GM12878 (cell line): ENCODE measurements around the gene POU2F3. TPM values are rescaled to one million over a fixed set of nuclear protein-coding genes. Genes with fewer than 3 reads are reported as not detected.

Experiments
- BMI1 ChIP-seq: fragments of 450-650 bp; IDR thresholded peaks from 2 replicates; pipeline ENCODE4 v1.6.1; 2016; ENCODE audit warnings: mild to moderate bottlenecking, moderate library complexity, borderline replicate concordance
- EP300 ChIP-seq, 2 experiments: fragments of 150-350 bp in 1 of 2; IDR thresholded peaks; 2 replicates each; pipeline ENCODE4 v1.6.1; 2011 to 2012; ENCODE audit warnings: low read depth in 2 of 2, low read length in 2 of 2, borderline replicate concordance in 1 of 2, improper control_type of control experiment in 1 of 2, inconsistent platforms in 1 of 2; ENCODE audit not compliant: control insufficient read depth in 1 of 2
- ETV6 ChIP-seq, 2 experiments: fragments of 450-650 bp in 1 of 2; IDR thresholded peaks in 1 of 2; conservative IDR thresholded peaks in 1 of 2; 2 replicates each; pipeline ENCODE4 v1.6.1; 2014; ENCODE audit warnings: antibody characterized with exemption in 1 of 2, borderline replicate concordance in 1 of 2, low read depth in 1 of 2, mild to moderate bottlenecking in 1 of 2, moderate library complexity in 1 of 2
- FOXM1 ChIP-seq: IDR thresholded peaks from 2 replicates; pipeline ENCODE4 v1.6.1; 2012; ENCODE audit warnings: low read depth, mild to moderate bottlenecking, inconsistent platforms, low read length, moderate library complexity
- LARP7 ChIP-seq: fragments of 450-650 bp; IDR thresholded peaks from 2 replicates; pipeline ENCODE4 v1.6.1; 2017; ENCODE audit warnings: mild to moderate bottlenecking
- PML ChIP-seq: IDR thresholded peaks from 2 replicates; pipeline ENCODE4 v1.6.1; 2012; ENCODE audit warnings: low read length, inconsistent platforms
- RAD51 ChIP-seq: fragments of 450-650 bp; IDR thresholded peaks from 2 replicates; pipeline ENCODE4 v1.6.1; 2016; ENCODE audit warnings: moderate library complexity, mild to moderate bottlenecking, inconsistent platforms
- SUZ12 ChIP-seq: fragments of 200-600 bp; sonication (generic); IDR thresholded peaks from one replicate; pipeline ENCODE4 v1.6.1; 2018; ENCODE audit warnings: antibody characterized with exemption, mild to moderate bottlenecking; ENCODE audit not compliant: unreplicated experiment
- TBL1XR1 ChIP-seq: IDR thresholded peaks from 2 replicates; pipeline ENCODE4 v1.6.1; 2012; ENCODE audit warnings: low read depth, low read length, improper control_type of control experiment
- polyA plus RNA-seq, 11 experiments: library from polyadenylated mRNA; depleted of rRNA in 4 of 11; unstranded in 6 of 11; stranded (reverse) in 5 of 11; fragments of >200 nt; fragmentation: Nextera tagmentation in 4 of 11; fragmentation: Illumina TruSeq in 1 of 11; extraction: Ambion mirVana in 4 of 11; extraction: Trizol in 1 of 11; gene quantifications; 1 replicate in 1 of 11; 2 replicates in 10 of 11; pipeline versions ENCODE4 v1.2.1 to v1.2.3, GENCODE V29; 2011 to 2016; ENCODE audit warnings: inconsistent platforms in 2 of 11, missing spikeins in 2 of 11, low read depth in 1 of 11
- total RNA-seq, 4 experiments: library from RNA; depleted of rRNA in 3 of 4; stranded (reverse); fragments of >200 nt in 3 of 4; fragmentation: Illumina TruSeq in 1 of 4; extraction: Trizol in 1 of 4; gene quantifications; 2 replicates each; pipeline versions ENCODE4 v1.2.1 to v1.2.3, GENCODE V29; 2013 to 2021
- TF ChIP-seq, protein P1 (sequence below): IDR thresholded peaks from 2 replicates; pipeline ENCODE4 v1.6.1; 2011; ENCODE audit warnings: mild to moderate bottlenecking, low read depth, low read length, moderate library complexity; ENCODE audit not compliant: insufficient replicate concordance
- TF ChIP-seq, protein P2 (sequence below): fragments of 150-350 bp; IDR thresholded peaks from 2 replicates; pipeline ENCODE4 v1.6.1; 2016; ENCODE audit warnings: low read depth, low read length
- TF ChIP-seq, protein P3 (sequence below): fragments of 450-650 bp; formaldehyde crosslinking; IDR thresholded peaks from 2 replicates; pipeline ENCODE4 v1.4.0; 2020; ENCODE audit warnings: mild to moderate bottlenecking, moderate library complexity
- TF ChIP-seq, protein P4 (sequence below): IDR thresholded peaks from 2 replicates; pipeline ENCODE4 v1.6.1; 2012; ENCODE audit warnings: low read length, inconsistent platforms

POU2F3 gene
- total and polyA plus RNA-seq, 10 of the 15 experiments (the other 5 are each of a cell fraction or from before 2014, with no cell fraction given) = 0.09 to 4.4 (median 0.33) TPM

DNA sequence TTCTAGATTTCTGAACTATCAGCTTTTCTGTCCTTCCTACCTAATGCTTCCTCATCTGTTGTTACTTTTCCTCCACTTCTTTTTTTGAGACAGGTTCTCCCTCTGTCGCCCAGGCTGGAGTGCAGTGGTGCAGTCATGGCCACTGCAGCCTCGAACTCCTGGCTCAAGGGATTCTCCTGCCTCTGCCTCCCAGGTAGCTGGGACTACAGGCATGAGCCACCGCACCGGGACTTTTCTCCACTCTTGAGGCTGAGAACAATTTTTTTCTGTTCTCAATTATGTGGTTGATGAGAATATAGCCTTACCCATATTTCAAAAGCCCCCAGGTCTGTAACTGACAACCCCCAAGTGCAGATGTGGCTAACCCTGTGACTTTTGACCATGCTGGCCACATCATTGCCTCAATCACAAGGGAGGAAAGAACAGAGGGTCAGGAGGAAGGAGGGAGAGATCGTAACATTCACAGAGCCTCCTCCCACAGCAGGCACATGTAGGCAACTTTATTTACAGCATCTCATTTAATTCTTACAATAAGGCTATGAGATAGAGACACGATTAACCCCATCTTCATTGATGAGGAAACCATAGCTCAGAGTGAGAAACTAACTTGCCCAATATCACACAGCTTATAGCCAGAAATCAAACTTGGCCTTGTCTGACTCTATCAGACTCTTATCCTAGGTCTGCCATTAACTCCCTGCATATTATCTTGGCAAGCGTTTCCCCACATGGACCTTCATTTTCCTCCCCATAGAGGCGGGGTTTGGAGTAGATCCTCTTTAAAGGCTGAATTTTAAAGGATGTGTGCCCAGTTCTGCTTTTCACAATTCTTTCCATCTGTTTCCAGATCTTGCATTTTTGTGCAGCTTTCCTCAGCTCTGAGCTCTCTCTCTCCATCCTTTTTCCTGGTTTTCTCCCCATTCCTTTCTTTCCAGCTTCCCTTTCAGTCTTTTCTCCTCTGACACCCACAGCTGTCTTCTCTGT, 9.6 kb downstream of the POU2F3 start (continued):
- TF ChIP-seq, protein P1, sequence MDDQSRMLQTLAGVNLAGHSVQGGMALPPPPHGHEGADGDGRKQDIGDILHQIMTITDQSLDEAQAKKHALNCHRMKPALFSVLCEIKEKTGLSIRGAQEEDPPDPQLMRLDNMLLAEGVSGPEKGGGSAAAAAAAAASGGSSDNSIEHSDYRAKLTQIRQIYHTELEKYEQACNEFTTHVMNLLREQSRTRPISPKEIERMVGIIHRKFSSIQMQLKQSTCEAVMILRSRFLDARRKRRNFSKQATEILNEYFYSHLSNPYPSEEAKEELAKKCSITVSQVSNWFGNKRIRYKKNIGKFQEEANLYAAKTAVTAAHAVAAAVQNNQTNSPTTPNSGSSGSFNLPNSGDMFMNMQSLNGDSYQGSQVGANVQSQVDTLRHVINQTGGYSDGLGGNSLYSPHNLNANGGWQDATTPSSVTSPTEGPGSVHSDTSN = no peak
- TF ChIP-seq TBL1XR1 (no peak), PML (no peak), LARP7 (no peak), BMI1 (no peak; the same call in 1 of the 2 replicates), RAD51 (no peak), SUZ12 (no peak), FOXM1 (no peak), EP300 (IDR thresholded peaks at IDR 0.05; ENCODE audit: borderline replicate concordance in 1 of 2, control insufficient read depth in 1 of 2, low read depth in 2 of 2, low read length in 2 of 2) (peak; percentile 77 to 79), ETV6 (conservative IDR thresholded peaks at IDR 0.05 in 1 of 2, IDR thresholded peaks at IDR 0.05 in 1 of 2; ENCODE audit: borderline replicate concordance in 1 of 2, low read depth in 1 of 2) (0 out of 4 replicates have a peak, but pooled peaks of 1 of the 2 experiments have one; percentile 34)
- TF ChIP-seq, protein P2, sequence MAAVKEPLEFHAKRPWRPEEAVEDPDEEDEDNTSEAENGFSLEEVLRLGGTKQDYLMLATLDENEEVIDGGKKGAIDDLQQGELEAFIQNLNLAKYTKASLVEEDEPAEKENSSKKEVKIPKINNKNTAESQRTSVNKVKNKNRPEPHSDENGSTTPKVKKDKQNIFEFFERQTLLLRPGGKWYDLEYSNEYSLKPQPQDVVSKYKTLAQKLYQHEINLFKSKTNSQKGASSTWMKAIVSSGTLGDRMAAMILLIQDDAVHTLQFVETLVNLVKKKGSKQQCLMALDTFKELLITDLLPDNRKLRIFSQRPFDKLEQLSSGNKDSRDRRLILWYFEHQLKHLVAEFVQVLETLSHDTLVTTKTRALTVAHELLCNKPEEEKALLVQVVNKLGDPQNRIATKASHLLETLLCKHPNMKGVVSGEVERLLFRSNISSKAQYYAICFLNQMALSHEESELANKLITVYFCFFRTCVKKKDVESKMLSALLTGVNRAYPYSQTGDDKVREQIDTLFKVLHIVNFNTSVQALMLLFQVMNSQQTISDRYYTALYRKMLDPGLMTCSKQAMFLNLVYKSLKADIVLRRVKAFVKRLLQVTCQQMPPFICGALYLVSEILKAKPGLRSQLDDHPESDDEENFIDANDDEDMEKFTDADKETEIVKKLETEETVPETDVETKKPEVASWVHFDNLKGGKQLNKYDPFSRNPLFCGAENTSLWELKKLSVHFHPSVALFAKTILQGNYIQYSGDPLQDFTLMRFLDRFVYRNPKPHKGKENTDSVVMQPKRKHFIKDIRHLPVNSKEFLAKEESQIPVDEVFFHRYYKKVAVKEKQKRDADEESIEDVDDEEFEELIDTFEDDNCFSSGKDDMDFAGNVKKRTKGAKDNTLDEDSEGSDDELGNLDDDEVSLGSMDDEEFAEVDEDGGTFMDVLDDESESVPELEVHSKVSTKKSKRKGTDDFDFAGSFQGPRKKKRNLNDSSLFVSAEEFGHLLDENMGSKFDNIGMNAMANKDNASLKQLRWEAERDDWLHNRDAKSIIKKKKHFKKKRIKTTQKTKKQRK = no peak
- TF ChIP-seq, protein P3, sequence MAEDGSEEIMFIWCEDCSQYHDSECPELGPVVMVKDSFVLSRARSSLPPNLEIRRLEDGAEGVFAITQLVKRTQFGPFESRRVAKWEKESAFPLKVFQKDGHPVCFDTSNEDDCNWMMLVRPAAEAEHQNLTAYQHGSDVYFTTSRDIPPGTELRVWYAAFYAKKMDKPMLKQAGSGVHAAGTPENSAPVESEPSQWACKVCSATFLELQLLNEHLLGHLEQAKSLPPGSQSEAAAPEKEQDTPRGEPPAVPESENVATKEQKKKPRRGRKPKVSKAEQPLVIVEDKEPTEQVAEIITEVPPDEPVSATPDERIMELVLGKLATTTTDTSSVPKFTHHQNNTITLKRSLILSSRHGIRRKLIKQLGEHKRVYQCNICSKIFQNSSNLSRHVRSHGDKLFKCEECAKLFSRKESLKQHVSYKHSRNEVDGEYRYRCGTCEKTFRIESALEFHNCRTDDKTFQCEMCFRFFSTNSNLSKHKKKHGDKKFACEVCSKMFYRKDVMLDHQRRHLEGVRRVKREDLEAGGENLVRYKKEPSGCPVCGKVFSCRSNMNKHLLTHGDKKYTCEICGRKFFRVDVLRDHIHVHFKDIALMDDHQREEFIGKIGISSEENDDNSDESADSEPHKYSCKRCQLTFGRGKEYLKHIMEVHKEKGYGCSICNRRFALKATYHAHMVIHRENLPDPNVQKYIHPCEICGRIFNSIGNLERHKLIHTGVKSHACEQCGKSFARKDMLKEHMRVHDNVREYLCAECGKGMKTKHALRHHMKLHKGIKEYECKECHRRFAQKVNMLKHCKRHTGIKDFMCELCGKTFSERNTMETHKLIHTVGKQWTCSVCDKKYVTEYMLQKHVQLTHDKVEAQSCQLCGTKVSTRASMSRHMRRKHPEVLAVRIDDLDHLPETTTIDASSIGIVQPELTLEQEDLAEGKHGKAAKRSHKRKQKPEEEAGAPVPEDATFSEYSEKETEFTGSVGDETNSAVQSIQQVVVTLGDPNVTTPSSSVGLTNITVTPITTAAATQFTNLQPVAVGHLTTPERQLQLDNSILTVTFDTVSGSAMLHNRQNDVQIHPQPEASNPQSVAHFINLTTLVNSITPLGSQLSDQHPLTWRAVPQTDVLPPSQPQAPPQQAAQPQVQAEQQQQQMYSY (CRISPR knock-in tag) = no peak
- TF ChIP-seq, protein P4, sequence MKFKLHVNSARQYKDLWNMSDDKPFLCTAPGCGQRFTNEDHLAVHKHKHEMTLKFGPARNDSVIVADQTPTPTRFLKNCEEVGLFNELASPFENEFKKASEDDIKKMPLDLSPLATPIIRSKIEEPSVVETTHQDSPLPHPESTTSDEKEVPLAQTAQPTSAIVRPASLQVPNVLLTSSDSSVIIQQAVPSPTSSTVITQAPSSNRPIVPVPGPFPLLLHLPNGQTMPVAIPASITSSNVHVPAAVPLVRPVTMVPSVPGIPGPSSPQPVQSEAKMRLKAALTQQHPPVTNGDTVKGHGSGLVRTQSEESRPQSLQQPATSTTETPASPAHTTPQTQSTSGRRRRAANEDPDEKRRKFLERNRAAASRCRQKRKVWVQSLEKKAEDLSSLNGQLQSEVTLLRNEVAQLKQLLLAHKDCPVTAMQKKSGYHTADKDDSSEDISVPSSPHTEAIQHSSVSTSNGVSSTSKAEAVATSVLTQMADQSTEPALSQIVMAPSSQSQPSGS = no peak
